GM12891 (cell line): ENCODE measurements around the gene ROR1.

Source experiments
- POLR2A ChIP-seq: IDR thresholded peaks from 2 replicates; pipeline ENCODE4 v1.6.1; 2011; ENCODE audit warnings: low read depth, low read length, control low read depth
- POLR2AphosphoS5 ChIP-seq: IDR thresholded peaks from 2 replicates; pipeline ENCODE4 v1.6.1; 2011; ENCODE audit warnings: low read depth, low read length, control low read depth

DNA sequence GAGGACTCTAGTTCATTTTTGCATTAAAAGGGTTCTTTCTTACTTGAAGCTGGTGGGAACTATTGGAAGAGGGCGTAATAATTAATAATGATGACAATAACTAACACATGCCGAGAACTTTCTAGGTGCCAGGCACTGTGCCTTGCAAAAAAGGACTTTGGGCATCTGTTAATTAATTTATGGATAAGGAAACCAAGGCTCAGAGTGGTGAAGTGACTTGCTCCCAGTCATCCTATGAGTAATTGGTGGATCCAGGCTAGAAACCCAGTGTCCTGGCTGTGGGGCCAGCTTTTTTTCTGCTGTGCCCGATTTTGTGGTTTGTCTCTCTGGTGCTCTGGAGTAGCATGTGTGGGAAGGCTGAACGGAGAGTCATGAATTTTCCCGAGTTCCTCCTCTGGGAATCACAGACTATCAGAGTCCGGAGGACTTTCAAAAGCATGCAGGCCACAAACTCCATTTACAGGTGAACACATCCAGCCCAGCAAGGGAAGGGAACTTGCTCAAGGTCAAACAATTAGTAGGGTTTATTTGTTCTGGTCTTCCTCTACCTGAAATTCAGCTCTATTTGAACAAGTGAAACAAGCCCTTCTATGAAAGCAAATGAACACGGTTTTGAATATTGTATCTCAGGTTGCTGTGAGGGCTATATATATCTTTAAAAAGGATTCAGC lies 23.4 kb downstream of the ROR1 start:
- TF ChIP-seq POLR2A (no peak), POLR2AphosphoS5 (no peak)
